Neural cell (in vitro differentiated cells): Measurements from ENCODE around the gene COX8A. TPM values are rescaled to one million over a fixed set of nuclear protein-coding genes. Genes with fewer than 3 reads are reported as not detected.

Source experiments
- H2AFZ ChIP-seq: fragments of 200-600, 300-800 bp; sonication (generic), shearing (Covaris generic); 2 replicates; pipeline ENCODE4 v1.6.0; 2014; ENCODE audit warnings: low read depth, mild to moderate bottlenecking, antibody characterized with exemption, low read length, moderate library complexity
- H3F3A ChIP-seq: fragments of 200-600 bp; shearing (Covaris generic); 2 replicates; pipeline ENCODE4 v1.6.1; 2016; ENCODE audit warnings: mild to moderate bottlenecking, moderate library complexity, mixed read lengths, antibody characterized with exemption, low read length; ENCODE audit not compliant: insufficient read depth, poor library complexity, severe bottlenecking
- H3K27ac ChIP-seq: fragments of 200-600, 300-800 bp; sonication (generic), shearing (Covaris generic); 2 replicates; pipeline ENCODE4 v1.5.1; 2014; ENCODE audit warnings: mild to moderate bottlenecking, low read length, moderate library complexity
- H3K27me3 ChIP-seq: fragments of 300-800, 200-600 bp; sonication (generic), shearing (Covaris generic); 2 replicates; pipeline ENCODE4 v1.6.0; 2014; ENCODE audit warnings: mild to moderate bottlenecking, low read depth, low read length, moderate library complexity; ENCODE audit not compliant: insufficient read depth
- H3K36me3 ChIP-seq: fragments of 300-800, 200-600 bp; sonication (generic), shearing (Covaris generic); 2 replicates; pipeline ENCODE4 v1.5.1; 2014; ENCODE audit warnings: mild to moderate bottlenecking, antibody characterized with exemption, low read length, moderate library complexity; ENCODE audit not compliant: insufficient read depth
- H3K4me2 ChIP-seq: fragments of 300-800, 200-600 bp; sonication (generic), shearing (Covaris generic); 2 replicates; pipeline ENCODE4 v1.6.0; 2014; ENCODE audit warnings: mild to moderate bottlenecking, low read length
- H3K4me3 ChIP-seq: fragments of 300-800, 200-600 bp; sonication (generic), shearing (Covaris generic); 2 replicates; pipeline ENCODE4 v1.5.1; 2014; ENCODE audit warnings: mild to moderate bottlenecking, low read length, moderate library complexity
- H3K79me2 ChIP-seq: fragments of 200-600 bp; shearing (Covaris generic); replicated peaks from 2 replicates; pipeline ENCODE4 v1.6.0; 2014; ENCODE audit warnings: mild to moderate bottlenecking, low read length, moderate library complexity; ENCODE audit not compliant: insufficient read depth
- H3K9ac ChIP-seq: fragments of 300-800, 200-600 bp; sonication (generic), shearing (Covaris generic); 2 replicates; pipeline ENCODE4 v1.6.1; 2016; ENCODE audit warnings: mild to moderate bottlenecking, low read length, mixed read lengths
- H3K9me2 ChIP-seq: fragments of 200-600 bp; shearing (Covaris generic); 2 replicates; pipeline ENCODE4 v1.6.1; 2016; ENCODE audit warnings: mild to moderate bottlenecking, low read length, mixed read lengths; ENCODE audit not compliant: insufficient read depth
- H3K9me3 ChIP-seq: fragments of 200-600, 300-800 bp; sonication (generic), shearing (Covaris generic); 2 replicates; pipeline ENCODE4 v1.6.1; 2016; ENCODE audit warnings: mild to moderate bottlenecking, mixed run types, low read length, moderate library complexity, mixed read lengths
- H4K20me1 ChIP-seq: fragments of 200-600 bp; shearing (Covaris generic); 2 replicates; pipeline ENCODE4 v1.6.1; 2016; ENCODE audit warnings: mild to moderate bottlenecking, mixed run types; ENCODE audit not compliant: insufficient read depth
- CTCF ChIP-seq: fragments of 450-650 bp; IDR thresholded peaks from 2 replicates; pipeline ENCODE4 v1.5.1; 2014; ENCODE audit warnings: antibody characterized with exemption, mild to moderate bottlenecking, moderate library complexity; ENCODE audit not compliant: poor library complexity, severe bottlenecking
- EP300 ChIP-seq: fragments of 450-650 bp; conservative IDR thresholded peaks from 2 replicates; pipeline ENCODE4 v1.6.1; 2014; ENCODE audit warnings: antibody characterized with exemption, mild to moderate bottlenecking, moderate library complexity; ENCODE audit not compliant: poor library complexity, severe bottlenecking
- EZH2 ChIP-seq: fragments of 200-600, 300-800 bp; shearing (Covaris generic), sonication (generic); IDR thresholded peaks from 2 replicates; pipeline ENCODE4 v1.6.1; 2014; ENCODE audit warnings: antibody characterized with exemption, low read length, borderline replicate concordance, mild to moderate bottlenecking; ENCODE audit not compliant: insufficient read depth, poor library complexity, severe bottlenecking
- MXI1 ChIP-seq: fragments of 450-650 bp; conservative IDR thresholded peaks from 2 replicates; pipeline ENCODE4 v1.6.1; 2014; ENCODE audit warnings: antibody characterized with exemption, mild to moderate bottlenecking; ENCODE audit not compliant: poor library complexity, severe bottlenecking
- POLR2AphosphoS5 ChIP-seq: IDR thresholded peaks from 2 replicates; pipeline ENCODE4 v1.6.1; 2012
- RAD21 ChIP-seq: fragments of 450-650 bp; conservative IDR thresholded peaks from 2 replicates; pipeline ENCODE4 v1.6.1; 2014; ENCODE audit warnings: antibody characterized with exemption, mild to moderate bottlenecking, moderate library complexity
- REST ChIP-seq: IDR thresholded peaks from 2 replicates; pipeline ENCODE4 v1.6.1; 2012; ENCODE audit warnings: borderline replicate concordance
- SMC3 ChIP-seq: fragments of 450-650 bp; conservative IDR thresholded peaks from 2 replicates; pipeline ENCODE4 v1.6.1; 2014; ENCODE audit warnings: antibody characterized with exemption, mild to moderate bottlenecking, moderate library complexity; ENCODE audit not compliant: poor library complexity
- TAF1 ChIP-seq: IDR thresholded peaks from 2 replicates; pipeline ENCODE4 v1.6.1; 2012; ENCODE audit warnings: low read depth
- polyA plus RNA-seq: library from polyadenylated mRNA; depleted of rRNA; stranded (reverse); fragments of >200 nt; gene quantifications from 2 replicates; pipeline ENCODE4 v1.2.3, GENCODE V29; 2014

Gene COX8A
- polyA plus RNA-seq, 1 donor from 2014 or later: 863 TPM

GRCh38 chr11:63931045-63931444 lies 43.4 kb upstream of the COX8A start:
- Histone ChIP-seq H3K79me2 (no peaks in the 10 kb centered on the region), H3K9me2 (no peaks in the 10 kb centered on the region), H3F3A (no peaks in the 10 kb centered on the region), H3K27me3 (no peaks in the 10 kb centered on the region), H4K20me1 (no peaks in the 10 kb centered on the region), H3K36me3 (no peaks in the 10 kb centered on the region), H3K4me2 (no peak overlapping the region), H3K27ac (no peak overlapping the region), H3K4me3 (no peak overlapping the region), H3K9ac (no peak overlapping the region), H3K9me3 (no peaks in the 10 kb centered on the region), H2AFZ (no peak overlapping the region)
- TF ChIP-seq POLR2AphosphoS5 (no peak), MXI1 (no peak), SMC3 (no peak), EP300 (no peak), TAF1 (no peak), CTCF (no peak)

GRCh38 chr11:63931876-63932275 lies 42.5 kb upstream of the COX8A start:
- Histone ChIP-seq H3K27me3 (no peaks in the 10 kb centered on the region), H3K9me3 (no peaks in the 10 kb centered on the region), H3K9ac (no peak overlapping the region), H3K4me3 (no peak overlapping the region), H2AFZ (no peak overlapping the region), H4K20me1 (no peaks in the 10 kb centered on the region), H3K9me2 (no peaks in the 10 kb centered on the region), H3K79me2 (no peaks in the 10 kb centered on the region), H3F3A (no peaks in the 10 kb centered on the region), H3K27ac (no peak overlapping the region), H3K36me3 (no peaks in the 10 kb centered on the region), H3K4me2 (no peak overlapping the region)
- TF ChIP-seq MXI1: no peak
- no peak for TF ChIP-seq EZH2
- no peak for TF ChIP-seq SMC3
- no peak for TF ChIP-seq RAD21
- no peak for TF ChIP-seq TAF1
- no peak for TF ChIP-seq EP300
- no peak for TF ChIP-seq REST
- no peak for TF ChIP-seq CTCF
- no peak for TF ChIP-seq POLR2AphosphoS5
